Ascending aorta (tissue), 2 donors: Measurements from ENCODE around the gene S100B. TPM values are rescaled to one million over a fixed set of nuclear protein-coding genes. Genes with fewer than 3 reads are reported as not detected.

Experiments
- DNase-seq, 2 donors: peaks; one replicate each; pipeline ENCODE4 v3.0.0-alpha.2; 2019; ENCODE audit warnings: low spot score in 2 of 2
- H3K27ac ChIP-seq, 2 donors: fragments of 200-600 bp; sonication (generic); one replicate each; pipeline ENCODE4 v1.5.1; 2016 to 2017; ENCODE audit warnings: mild to moderate bottlenecking in 1 of 2
- H3K27me3 ChIP-seq: fragments of 200-600 bp; sonication (generic); one replicate; pipeline ENCODE4 v1.5.1; 2017
- H3K36me3 ChIP-seq, 2 donors: fragments of 200-600 bp; sonication (generic); one replicate each; pipeline ENCODE4 v1.5.1; 2016
- H3K4me1 ChIP-seq, 2 donors: fragments of 200-600 bp; sonication (generic); one replicate each; pipeline ENCODE4 v1.5.1; 2016 to 2017; ENCODE audit warnings: mild to moderate bottlenecking in 1 of 2
- H3K4me3 ChIP-seq, 2 donors: fragments of 200-600 bp; sonication (generic); one replicate each; pipeline ENCODE4 v1.5.1; 2016 to 2017; ENCODE audit warnings: mild to moderate bottlenecking in 1 of 2
- H3K9me3 ChIP-seq, 2 donors: fragments of 200-600 bp; sonication (generic); one replicate each; pipeline ENCODE4 v1.5.1; 2016
- intact Hi-C: fragments of 100-400 bp; cut with DNase I; formaldehyde crosslinking; loops from one replicate; pipeline ENCODE4 v1.15.1; 2023
- total RNA-seq: library from RNA; depleted of rRNA; stranded (reverse); fragments of >200 nt; gene quantifications from one replicate; pipeline ENCODE4 v1.1.0, GENCODE V29; 2016
- TF ChIP-seq, protein P1 (sequence below), 3 experiments: fragments of 200-600 bp in 2 of 3; fragments of 450-650 bp in 1 of 3; sonication (generic) in 2 of 3; IDR thresholded peaks; one replicate each; pipeline ENCODE4 v1.5.1; 2016 to 2019; ENCODE audit warnings: antibody characterized with exemption in 3 of 3, mild to moderate bottlenecking in 1 of 3, moderate library complexity in 1 of 3

The S100B gene
- total RNA-seq, 1 donor from 2014 or later: 0.53 TPM

DNA sequence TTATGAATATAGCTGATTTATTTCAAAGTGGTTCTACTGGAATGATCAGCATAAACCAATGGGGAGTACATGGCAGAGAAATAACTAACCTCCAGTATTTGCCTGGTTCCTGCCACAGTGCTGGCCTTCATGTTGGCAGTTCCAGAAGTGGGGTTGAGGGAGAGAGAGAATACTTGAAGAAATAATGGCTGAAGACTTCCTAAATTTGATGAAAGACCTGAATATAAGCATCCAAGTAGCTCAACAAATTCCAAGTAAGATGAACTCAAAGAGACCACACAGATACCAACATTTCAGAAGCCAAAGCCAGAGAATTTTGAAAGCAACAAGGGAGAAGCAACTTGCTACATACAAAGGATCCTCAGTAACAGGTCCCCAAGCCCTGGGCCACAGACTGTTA is 34.3 kb downstream of the S100B start:
- no peaks in the 10 kb centered on the region for H3K4me1 ChIP-seq
- no peak overlapping the region for H3K27ac ChIP-seq
- TF ChIP-seq, protein P1, sequence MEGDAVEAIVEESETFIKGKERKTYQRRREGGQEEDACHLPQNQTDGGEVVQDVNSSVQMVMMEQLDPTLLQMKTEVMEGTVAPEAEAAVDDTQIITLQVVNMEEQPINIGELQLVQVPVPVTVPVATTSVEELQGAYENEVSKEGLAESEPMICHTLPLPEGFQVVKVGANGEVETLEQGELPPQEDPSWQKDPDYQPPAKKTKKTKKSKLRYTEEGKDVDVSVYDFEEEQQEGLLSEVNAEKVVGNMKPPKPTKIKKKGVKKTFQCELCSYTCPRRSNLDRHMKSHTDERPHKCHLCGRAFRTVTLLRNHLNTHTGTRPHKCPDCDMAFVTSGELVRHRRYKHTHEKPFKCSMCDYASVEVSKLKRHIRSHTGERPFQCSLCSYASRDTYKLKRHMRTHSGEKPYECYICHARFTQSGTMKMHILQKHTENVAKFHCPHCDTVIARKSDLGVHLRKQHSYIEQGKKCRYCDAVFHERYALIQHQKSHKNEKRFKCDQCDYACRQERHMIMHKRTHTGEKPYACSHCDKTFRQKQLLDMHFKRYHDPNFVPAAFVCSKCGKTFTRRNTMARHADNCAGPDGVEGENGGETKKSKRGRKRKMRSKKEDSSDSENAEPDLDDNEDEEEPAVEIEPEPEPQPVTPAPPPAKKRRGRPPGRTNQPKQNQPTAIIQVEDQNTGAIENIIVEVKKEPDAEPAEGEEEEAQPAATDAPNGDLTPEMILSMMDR (IDR thresholded peaks at IDR 0.05): no peak
- intact Hi-C loops: no loop called here
- peaks cover 30 to 69% of the 10 kb centered on the region in 2 donors for H3K36me3 ChIP-seq
- no peaks in the 10 kb centered on the region for H3K9me3 ChIP-seq
- H3K4me3 ChIP-seq: no peak overlapping the region
- DNase-seq: no peak
- H3K27me3 ChIP-seq: no peaks in the 10 kb centered on the region

- H3K27ac ChIP-seq: no peak overlapping the region
- no peaks in the 10 kb centered on the region for H3K4me1 ChIP-seq
- TF ChIP-seq, protein P1 (IDR thresholded peaks at IDR 0.05): no peak
- H3K27me3 ChIP-seq: no peaks in the 10 kb centered on the region
- peaks cover 35 to 73% of the 10 kb centered on the region in 2 donors for H3K36me3 ChIP-seq
- intact Hi-C loops: no loop called here
- no peaks in the 10 kb centered on the region for H3K9me3 ChIP-seq
- no peak overlapping the region for H3K4me3 ChIP-seq
- no peak for DNase-seq
Measured at GRCh38 chr21:46570119-46570518, 34.8 kb downstream of the S100B start.

DNA sequence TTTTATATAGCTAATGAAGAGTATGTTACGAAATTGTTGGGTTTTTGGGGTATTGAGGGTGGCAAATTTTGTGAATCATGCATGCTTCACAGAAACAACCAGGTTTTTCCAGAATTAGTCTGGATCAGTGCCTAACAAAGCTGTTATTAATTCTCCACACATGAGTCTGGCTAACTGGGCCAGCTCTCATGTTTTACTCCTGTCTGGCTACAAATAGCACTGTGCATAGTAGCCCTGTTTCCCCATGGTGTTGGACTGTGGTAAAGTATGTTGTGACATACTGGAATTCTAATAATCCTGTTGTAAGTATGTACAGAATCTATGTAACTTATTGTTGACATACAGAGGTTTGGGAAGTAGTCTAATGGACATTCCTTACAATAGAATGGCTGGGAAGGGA is 35.8 kb downstream of the S100B start:
- intact Hi-C loops: no loop called here
- TF ChIP-seq, protein P1 (IDR thresholded peaks at IDR 0.05): no peak
- Histone ChIP-seq H3K9me3 (no peaks in the 10 kb centered on the region), H3K27ac (no peak overlapping the region), H3K4me1 (no peaks in the 10 kb centered on the region), H3K4me3 (no peak overlapping the region), H3K27me3 (no peaks in the 10 kb centered on the region), H3K36me3 (peaks cover 43 to 83% of the 10 kb centered on the region in 2 donors)
- no peak for DNase-seq

GRCh38 chr21:46568562-46568961 is 36.3 kb downstream of the S100B start:
- Histone ChIP-seq H3K27ac (no peak overlapping the region), H3K27me3 (no peaks in the 10 kb centered on the region), H3K9me3 (no peaks in the 10 kb centered on the region), H3K4me1 (no peaks in the 10 kb centered on the region), H3K36me3 (peaks cover 43 to 88% of the 10 kb centered on the region in 2 donors), H3K4me3 (no peak overlapping the region)
- intact Hi-C loops: no loop called here
- no peak for DNase-seq
- TF ChIP-seq, protein P1 (IDR thresholded peaks at IDR 0.05): no peak

DNA sequence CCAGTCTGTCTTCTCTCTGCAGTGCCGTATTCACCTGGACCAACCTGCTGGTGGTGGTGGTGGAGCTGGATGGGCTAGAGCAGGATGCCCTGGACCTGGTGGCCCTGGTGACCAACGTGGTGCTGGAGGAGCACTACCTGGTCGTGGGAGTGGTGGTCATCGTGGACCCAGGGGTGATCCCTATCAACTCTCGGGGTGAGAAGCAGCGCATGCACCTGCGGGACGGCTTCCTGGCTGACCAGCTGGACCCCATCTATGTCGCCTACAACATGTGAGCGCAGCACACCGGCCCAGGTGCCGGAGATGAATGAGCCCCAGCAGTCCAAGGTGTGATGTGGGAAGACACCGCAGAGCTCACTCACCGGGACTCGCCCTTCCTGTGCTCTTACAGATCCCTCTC is 37.5 kb downstream of the S100B start:
- DNase-seq: no peak
- Histone ChIP-seq H3K36me3 (peaks cover 43 to 93% of the 10 kb centered on the region in 2 donors), H3K9me3 (no peaks in the 10 kb centered on the region), H3K4me3 (no peak overlapping the region), H3K4me1 (no peaks in the 10 kb centered on the region), H3K27ac (no peak overlapping the region), H3K27me3 (no peaks in the 10 kb centered on the region)
- TF ChIP-seq, protein P1 (IDR thresholded peaks at IDR 0.05): no peak
- intact Hi-C loops: no loop called here

DNA sequence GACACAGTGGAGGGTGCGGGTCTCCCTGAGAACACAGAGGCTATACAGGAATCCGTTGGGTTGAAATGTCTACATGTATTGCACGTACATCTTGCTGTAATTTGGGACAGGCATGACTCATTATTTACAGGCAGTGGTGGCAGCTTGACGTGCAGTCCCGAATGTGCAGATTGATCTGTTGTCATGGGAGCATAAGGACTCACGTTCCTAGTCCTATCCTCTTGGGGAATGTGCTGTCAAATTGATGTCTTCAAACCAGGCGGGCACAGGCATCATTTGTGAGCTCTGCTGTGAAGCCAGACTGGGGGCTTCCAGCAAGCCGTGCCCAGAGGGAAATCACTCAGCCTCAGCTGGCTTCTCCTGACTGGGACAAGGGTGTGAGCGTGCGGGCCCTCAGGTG is 40.5 kb downstream of the S100B start:
- intact Hi-C loops: no loop called here
- Histone ChIP-seq H3K27ac (no peak overlapping the region), H3K4me1 (no peaks in the 10 kb centered on the region), H3K36me3 (peaks cover 41 to 96% of the 10 kb centered on the region in 2 donors), H3K27me3 (no peaks in the 10 kb centered on the region), H3K4me3 (no peak overlapping the region), H3K9me3 (no peaks in the 10 kb centered on the region)
- TF ChIP-seq, protein P1 (IDR thresholded peaks at IDR 0.05): no peak
- DNase-seq: no peak
